CD4-positive, alpha-beta T cell treated with Interferon alpha-2 for 1 hour (primary cell): ENCODE measurements around the gene IGSF11.

Experiments
- DNase-seq, 2 donors: peaks; one replicate each; pipeline ENCODE4 v3.0.0-alpha.2; 2020 to 2022

Gene IGSF11

GRCh38 chr3:118863731-118864322 lies 170.8 kb downstream of the IGSF11 start:
- no peak for DNase-seq

- no peak for DNase-seq
Observed at GRCh38 chr3:118859950-118860349, 174.7 kb downstream of the IGSF11 start.

- DNase-seq = peak; percentile 9 to 63
Observed at GRCh38 chr3:118851466-118852193, 183.0 kb downstream of the IGSF11 start.

- DNase-seq = no peak
Observed at GRCh38 chr3:118850687-118851086, 184.0 kb downstream of the IGSF11 start.
